SK-N-MC (cell line): ENCODE results near the gene KCNJ16.

Experiments
- EZH2 ChIP-seq: fragments of 200-600 bp; sonication (generic); IDR thresholded peaks from one replicate; pipeline ENCODE4 v1.6.1; 2017; ENCODE audit warnings: antibody characterized with exemption
- FOXP2 ChIP-seq: optimal IDR thresholded peaks from 2 replicates; pipeline ENCODE3; 2011; ENCODE audit warnings: mild to moderate bottlenecking, moderate library complexity; ENCODE audit not compliant: insufficient read depth; ENCODE audit errors: extremely low read length, control extremely low read depth
- POLR2AphosphoS5 ChIP-seq: IDR thresholded peaks from 2 replicates; pipeline ENCODE4 v1.6.1; 2012; ENCODE audit warnings: mild to moderate bottlenecking, low read depth, low read length, borderline replicate concordance

DNA sequence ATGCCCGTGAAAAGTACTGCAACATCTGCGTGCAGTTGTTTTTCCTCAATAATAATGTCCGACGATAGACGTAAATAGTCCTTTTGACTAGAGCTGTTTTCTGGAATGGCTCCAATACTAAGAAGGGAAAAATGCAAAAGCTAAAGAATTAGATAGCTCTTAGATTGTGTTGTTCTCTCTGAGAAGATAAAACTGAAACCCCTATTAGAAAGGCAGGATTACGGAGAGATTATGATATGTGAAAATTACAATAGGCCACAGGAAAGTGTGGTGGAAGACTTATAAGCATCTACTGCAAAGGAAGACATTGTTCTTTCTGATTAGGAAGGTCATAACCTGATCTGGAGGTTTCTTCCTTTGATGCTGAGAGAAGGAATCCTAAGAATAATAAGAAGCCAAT, 33.5 kb upstream of the KCNJ16 start:
- TF ChIP-seq POLR2AphosphoS5 (no peak), EZH2 (no peak), FOXP2 (no peak)
